Left cardiac atrium (tissue), 4 donors: Measurements from ENCODE around the gene PDLIM4. TPM values are rescaled to one million over a fixed set of nuclear protein-coding genes. Genes with fewer than 3 reads are reported as not detected.

ENCODE experiments used
- ATAC-seq, 2 donors: fragments of 200-7000 bp; cut with Tn5 transposase; one replicate each; pipeline ENCODE4 v1.9.1; 2020; ENCODE audit warnings: mild to moderate bottlenecking in 2 of 2, moderate library complexity in 2 of 2
- DNase-seq: peaks from one replicate; pipeline ENCODE4 v3.0.0-alpha.2; 2020
- intact Hi-C, 2 donors: fragments of 100-400 bp; cut with DNase I; formaldehyde crosslinking; loops; one replicate each; pipeline versions ENCODE4 v1.14.1 to v1.15.1; 2022 to 2023
- microRNA-seq, 2 donors: library from miRNA; unstranded; fragments of <30 nt; microRNA quantifications; one replicate each; pipeline ENCODE4 v1.2.0, GENCODE V29; 2020
- total RNA-seq, 2 donors: library from RNA; stranded (reverse); fragmentation: NEBNext Ultra II Directional; extraction: Animal tissue kit (Norgen Biotek cat#: 25700); gene quantifications; one replicate each; pipeline ENCODE4 v1.2.1, GENCODE V29; 2021
- donor health status: DM: no; HTN: yes; CAD: no.
- donor health status: DM: no; HTN: yes; CAD: no; lungs with severe emphysema.
- donor health status: DM: yes; HTN: yes; CAD: no.
- donor health status: Dilated cardiomyopathy.

PDLIM4 gene
- total RNA-seq, 2 donors from 2014 or later: 12.4 to 38.5 TPM

- no peak for DNase-seq
- no peak for ATAC-seq
- intact Hi-C loops: no loop called here
Measured at GRCh38 chr5:132309679-132310078, 52.2 kb downstream of the PDLIM4 start.

GRCh38 chr5:132310141-132310834 is 52.8 kb downstream of the PDLIM4 start:
- no peak for DNase-seq
- intact Hi-C loops: no loop called here
- peak; percentile 22 to 38 for ATAC-seq

GRCh38 chr5:132313366-132313765 is 55.9 kb downstream of the PDLIM4 start:
- ATAC-seq: peak in 1 of 2 donors; percentile 73
- no peak for DNase-seq
- intact Hi-C loops: no loop called here

GRCh38 chr5:132313961-132314432 is 56.5 kb downstream of the PDLIM4 start:
- DNase-seq: no peak
- no peak for ATAC-seq
- intact Hi-C loops: no loop called here

- intact Hi-C loops: no loop called here
- DNase-seq (no peak), ATAC-seq (no peak)
Measured at GRCh38 chr5:132315529-132316067, 58.1 kb downstream of the PDLIM4 start.

GRCh38 chr5:132319975-132320374 is 62.5 kb downstream of the PDLIM4 start:
- no peak for ATAC-seq
- DNase-seq: no peak
- intact Hi-C loops: no loop called here

GRCh38 chr5:132321109-132321721 is 63.7 kb downstream of the PDLIM4 start:
- ATAC-seq: peak in 1 of 2 donors; percentile 17
- intact Hi-C loops: no loop called here
- no peak for DNase-seq

- DNase-seq (no peak), ATAC-seq (no peak)
- intact Hi-C loops: no loop called here
Measured at GRCh38 chr5:132322266-132322665, 64.8 kb downstream of the PDLIM4 start.

Small RNA genes lying within 50 kb of the gene (microRNA-seq; reads per million reads assigned to microRNA genes)
- gene MIR6830: 0.20 to 0.54 reads per million in 2 donors

Other genes with a start within 250 kb of the PDLIM4 start
- gene ACSL6, start 246.0 kb upstream of the PDLIM4 start, total RNA-seq: 1 to 10 TPM; 1.6 to 4.4 TPM
- not detected for gene IL3, start 197.0 kb upstream of the PDLIM4 start, total RNA-seq
- not detected for gene CSF2, start 183.9 kb upstream of the PDLIM4 start, total RNA-seq
- gene P4HA2, start 29.8 kb upstream of the PDLIM4 start, total RNA-seq: 10 to 100 TPM; 60.2 to 78.4 TPM
- gene SLC22A4, start 36.7 kb downstream of the PDLIM4 start, total RNA-seq: 1 to 10 TPM; 2.2 to 3.3 TPM
- 10 to 100 TPM in 1 of 2 donors, 1 to 10 TPM in 1; 7.9 to 15.3 TPM for gene SLC22A5, start 112.0 kb downstream of the PDLIM4 start, total RNA-seq
- 10 to 100 TPM; 11.8 to 21.4 TPM for gene IRF1, start 233.1 kb downstream of the PDLIM4 start, total RNA-seq